Measurements from ENCODE around the gene C16orf87. TPM values are rescaled to one million over a fixed set of nuclear protein-coding genes. Genes with fewer than 3 reads are reported as not detected.

The C16orf87 gene
- total and polyA plus RNA-seq, 11 donors: 5.1 to 15.8 (median 13.6) TPM

GRCh38 chr16:46845952-46846351 lies 15.0 kb upstream of the C16orf87 start:
- WGBS, 4 donors: 91 to 96% (median 92%) methylated on average over 5 of the region's 5 CpGs
- DNase-seq: no peak

GRCh38 chr16:46844771-46845170 lies 13.8 kb upstream of the C16orf87 start:
- Histone ChIP-seq H3K4me1 (peaks cover 0 to 6% (median 0%) of the 10 kb centered on the region in 12 donors), H3K9me3 (peaks cover 0 to 9% (median 0%) of the 10 kb centered on the region in 12 donors), H3K27ac (no peak overlapping the region), H3K4me3 (no peak overlapping the region), H3K27me3 (peaks cover 0 to 34% (median 13%) of the 10 kb centered on the region in 9 donors), H3K36me3 (no peaks in the 10 kb centered on the region)
- intact Hi-C loops (cut with DNase I): no loop called here
- TF ChIP-seq CTCF (IDR thresholded peaks at IDR 0.05) (no peak), POLR2A (IDR thresholded peaks at IDR 0.05) (no peak)
- 79 to 86% (median 83%) methylated on average over 10 of the region's 10 CpGs for WGBS, 4 donors
- DNase-seq (no peak), ATAC-seq (no peak)

More at GRCh38 chr16:46845952-46846351, 15.0 kb upstream of the C16orf87 start:
- peaks cover 0 to 34% (median 13%) of the 10 kb centered on the region in 9 donors for H3K27me3 ChIP-seq
- TF ChIP-seq CTCF (IDR thresholded peaks at IDR 0.05) (no peak), POLR2A (IDR thresholded peaks at IDR 0.05) (no peak)
- intact Hi-C loops (cut with DNase I): no loop called here
- ATAC-seq: no peak
- H3K4me3 ChIP-seq: no peak overlapping the region
- peaks cover 0 to 9% (median 0%) of the 10 kb centered on the region in 12 donors for H3K9me3 ChIP-seq
- H3K27ac ChIP-seq: no peak overlapping the region
- H3K4me1 ChIP-seq: peaks cover 0 to 6% (median 0%) of the 10 kb centered on the region in 12 donors
- no peaks in the 10 kb centered on the region for H3K36me3 ChIP-seq

GRCh38 chr16:46843898-46844642 lies 13.1 kb upstream of the C16orf87 start:
- ATAC-seq: peak in 1 of 4 donors; percentile 44
- no peak overlapping the region for H3K27ac ChIP-seq
- H3K36me3 ChIP-seq: no peaks in the 10 kb centered on the region
- WGBS, 4 donors: 28 to 50% (median 40%) methylated on average over 54 to 74 of the region's 74 CpGs
- H3K9me3 ChIP-seq: peaks cover 0 to 9% (median 0%) of the 10 kb centered on the region in 12 donors
- peak overlapping the region in 1 of 12 donors; percentile 31 for H3K4me3 ChIP-seq
- H3K4me1 ChIP-seq: peaks cover 0 to 6% (median 0%) of the 10 kb centered on the region in 12 donors
- peaks cover 0 to 34% (median 13%) of the 10 kb centered on the region in 9 donors for H3K27me3 ChIP-seq
- no peak for DNase-seq
- no peak for TF ChIP-seq CTCF (IDR thresholded peaks at IDR 0.05)
- TF ChIP-seq POLR2A (IDR thresholded peaks at IDR 0.05): no peak
- intact Hi-C loops (cut with DNase I): no loop called here

GRCh38 chr16:46842192-46842895 lies 11.4 kb upstream of the C16orf87 start:
- peaks cover 0 to 30% (median 13%) of the 10 kb centered on the region in 9 donors for H3K27me3 ChIP-seq
- no peak for ATAC-seq
- WGBS, 4 donors: 95 to 99% (median 97%) methylated on average over 18 of the region's 18 CpGs

More at GRCh38 chr16:46842192-46842895, 11.4 kb upstream of the C16orf87 start:
- Histone ChIP-seq H3K4me3 (no peak overlapping the region), H3K9me3 (peaks cover 0 to 9% (median 0%) of the 10 kb centered on the region in 12 donors), H3K27ac (no peak overlapping the region), H3K36me3 (no peaks in the 10 kb centered on the region), H3K4me1 (peaks cover 0 to 6% (median 0%) of the 10 kb centered on the region in 12 donors)
- DNase-seq: no peak
- TF ChIP-seq CTCF (IDR thresholded peaks at IDR 0.05) (no peak), POLR2A (IDR thresholded peaks at IDR 0.05) (no peak)
- intact Hi-C loops (cut with DNase I): no loop called here

Data from heart left ventricle (tissue), 16 donors.